Stimulated activated CD8-positive, alpha-beta memory T cell treated with anti-CD3 and anti-CD28 coated beads, Interleukin-7, amount 100 ng/mL, for 1 hour (primary cell): Measurements from ENCODE around the gene ZCWPW1.
"Not testable (repeated sequence)": the region's sequence is repeated elsewhere in the genome, so short reads cannot be mapped to it uniquely, and the experiment has no call there.

ENCODE experiments used
- DNase-seq, 2 donors: peaks; one replicate each; pipeline ENCODE4 v3.0.0-alpha.2; 2020; ENCODE audit warnings: low read depth in 2 of 2

ZCWPW1 gene

GRCh38 chr7:100400656-100401055 lies 27.8 kb downstream of the ZCWPW1 start:
- DNase-seq, result no peak

- DNase-seq, result no peak
Measured at GRCh38 chr7:100400041-100400440, 28.5 kb downstream of the ZCWPW1 start.

- DNase-seq, result no peak
Measured at GRCh38 chr7:100398239-100398638, 30.3 kb downstream of the ZCWPW1 start.

GRCh38 chr7:100397315-100398081 lies 31.0 kb downstream of the ZCWPW1 start:
- DNase-seq, result no peak

GRCh38 chr7:100396421-100396982 lies 32.0 kb downstream of the ZCWPW1 start:
- no peak for DNase-seq

- DNase-seq, result no peak
Measured at GRCh38 chr7:100394077-100394476, 34.4 kb downstream of the ZCWPW1 start.

- no peak for DNase-seq
Measured at GRCh38 chr7:100393233-100393905, 35.1 kb downstream of the ZCWPW1 start.

GRCh38 chr7:100390286-100391009 lies 38.1 kb downstream of the ZCWPW1 start:
- no peak for DNase-seq

GRCh38 chr7:100389437-100390088 lies 38.9 kb downstream of the ZCWPW1 start:
- no peak for DNase-seq

GRCh38 chr7:100387695-100388094 lies 40.8 kb downstream of the ZCWPW1 start:
- no peak for DNase-seq

- no peak for DNase-seq
Measured at GRCh38 chr7:100386940-100387339, 41.6 kb downstream of the ZCWPW1 start.

- DNase-seq, result no peak
Measured at GRCh38 chr7:100384628-100385294, 43.7 kb downstream of the ZCWPW1 start.

- DNase-seq, result not testable (repeated sequence)
Measured at GRCh38 chr7:100382234-100382853, 46.2 kb downstream of the ZCWPW1 start.

- DNase-seq, result not testable (repeated sequence)
Measured at GRCh38 chr7:100381531-100382233, 46.8 kb downstream of the ZCWPW1 start.

- no peak for DNase-seq
Measured at GRCh38 chr7:100380196-100380595, 48.3 kb downstream of the ZCWPW1 start.

GRCh38 chr7:100378114-100378755 lies 50.3 kb downstream of the ZCWPW1 start:
- no peak for DNase-seq

- no peak for DNase-seq
Measured at GRCh38 chr7:100376066-100376465, 52.4 kb downstream of the ZCWPW1 start.

- DNase-seq, result no peak
Measured at GRCh38 chr7:100374601-100375000, 53.9 kb downstream of the ZCWPW1 start.

- not testable (repeated sequence) for DNase-seq
Measured at GRCh38 chr7:100373870-100374598, 54.5 kb downstream of the ZCWPW1 start.
